Forelimb muscle (tissue), 1 donor: Measurements from ENCODE around the gene CACNA1C. TPM values are rescaled to one million over a fixed set of nuclear protein-coding genes. Genes with fewer than 3 reads are reported as not detected.

ENCODE experiments used
- DNase-seq: peaks from one replicate; pipeline ENCODE4 v3.0.0-alpha.2; 2013; ENCODE audit warnings: low read depth
- polyA plus RNA-seq: library from polyadenylated mRNA; unstranded; fragments of 120-200 nt; gene quantifications from one replicate; pipeline ENCODE4 v1.2.1, GENCODE V29; 2013; ENCODE audit not compliant: insufficient read length

The CACNA1C gene
- polyA plus RNA-seq, 1 donor, result 3.2 TPM

- no peak for DNase-seq
These were observed 179.2 kb downstream of the CACNA1C start for GRCh38 chr12:2231956-2232355.

GRCh38 chr12:2233034-2233433 lies 180.2 kb downstream of the CACNA1C start:
- DNase-seq, result no peak

- no peak for DNase-seq
These were observed 181.3 kb downstream of the CACNA1C start for GRCh38 chr12:2234091-2234490.

- DNase-seq, result no peak
These were observed 182.0 kb downstream of the CACNA1C start for GRCh38 chr12:2234646-2235350.

- no peak for DNase-seq
These were observed 183.9 kb downstream of the CACNA1C start for GRCh38 chr12:2236506-2237294.

- DNase-seq, result no peak
These were observed 185.3 kb downstream of the CACNA1C start for GRCh38 chr12:2238111-2238510.

- DNase-seq, result no peak
These were observed 186.6 kb downstream of the CACNA1C start for GRCh38 chr12:2239381-2239871.

- DNase-seq, result no peak
These were observed 187.6 kb downstream of the CACNA1C start for GRCh38 chr12:2240390-2240789.

- no peak for DNase-seq
These were observed 188.2 kb downstream of the CACNA1C start for GRCh38 chr12:2240984-2241383.

GRCh38 chr12:2242216-2242615 lies 189.4 kb downstream of the CACNA1C start:
- no peak for DNase-seq

GRCh38 chr12:2242816-2243215 lies 190.0 kb downstream of the CACNA1C start:
- DNase-seq, result no peak

- DNase-seq, result no peak
These were observed 190.5 kb downstream of the CACNA1C start for GRCh38 chr12:2243275-2243674.

GRCh38 chr12:2244013-2244861 lies 191.4 kb downstream of the CACNA1C start:
- DNase-seq, result no peak

- DNase-seq, result no peak
These were observed 193.6 kb downstream of the CACNA1C start for GRCh38 chr12:2246358-2246757.

GRCh38 chr12:2247120-2247519 lies 194.3 kb downstream of the CACNA1C start:
- DNase-seq, result no peak

- no peak for DNase-seq
These were observed 194.8 kb downstream of the CACNA1C start for GRCh38 chr12:2247596-2247995.

GRCh38 chr12:2248087-2248900 lies 195.5 kb downstream of the CACNA1C start:
- no peak for DNase-seq

- DNase-seq, result no peak
These were observed 196.2 kb downstream of the CACNA1C start for GRCh38 chr12:2248901-2249381.

GRCh38 chr12:2250797-2251196 lies 198.0 kb downstream of the CACNA1C start:
- no peak for DNase-seq

GRCh38 chr12:2251526-2252209 lies 198.9 kb downstream of the CACNA1C start:
- DNase-seq, result no peak
